Stimulated activated CD8-positive, alpha-beta memory T cell treated with anti-CD3 and anti-CD28 coated beads, Interleukin-2, amount 100 ng/mL, for 1 hour (primary cell): Measurements from ENCODE around the gene ABHD16B.

ENCODE experiments used
- DNase-seq, 2 donors: peaks; one replicate each; pipeline ENCODE4 v3.0.0-alpha.2; 2020; ENCODE audit warnings: low read depth in 2 of 2

The ABHD16B gene

GRCh38 chr20:63895202-63895951 lies 34.1 kb downstream of the ABHD16B start:
- no peak for DNase-seq

GRCh38 chr20:63895952-63896263 lies 34.6 kb downstream of the ABHD16B start:
- DNase-seq, result no peak

DNA sequence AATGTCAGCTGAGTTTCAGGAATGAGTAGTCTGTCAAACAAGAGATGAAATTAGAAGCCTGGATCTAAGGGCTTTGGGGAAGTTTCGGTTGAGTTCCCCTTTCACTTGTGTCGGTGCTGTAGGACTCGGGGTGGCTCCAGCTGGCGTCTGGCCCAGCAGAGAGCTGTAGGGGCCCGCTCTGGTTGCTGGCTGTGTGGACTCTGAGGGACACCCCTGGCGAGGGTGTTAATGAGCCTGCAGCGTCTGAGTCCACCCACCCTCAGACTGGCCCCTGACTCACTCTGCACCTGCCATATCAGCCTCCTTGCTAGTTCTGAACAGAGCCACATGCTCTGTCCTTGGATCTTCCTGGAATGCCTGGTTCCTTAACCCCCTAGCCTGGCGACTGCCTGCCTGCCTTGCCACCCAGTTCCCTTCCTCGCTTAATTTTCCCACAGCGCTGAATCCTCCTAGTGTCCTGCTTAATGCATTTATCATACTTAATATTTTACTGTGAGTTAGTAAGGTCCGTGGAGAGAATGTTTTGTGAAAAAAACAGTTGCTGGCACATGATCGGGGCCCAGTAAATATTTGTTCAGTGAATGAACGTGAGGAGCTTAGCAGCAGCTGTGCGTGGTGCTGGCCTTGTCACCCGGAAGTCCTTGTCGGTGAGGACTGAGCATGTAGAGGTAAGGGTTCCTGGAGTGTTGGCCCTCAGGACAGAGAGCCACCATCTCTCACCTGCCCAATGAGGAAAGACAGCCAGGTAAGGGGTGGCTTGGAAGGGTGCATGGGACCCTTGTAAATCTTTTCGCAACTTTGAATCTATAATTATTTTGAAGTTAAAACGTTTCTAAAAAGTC lies 35.2 kb downstream of the ABHD16B start:
- DNase-seq, result no peak

DNA sequence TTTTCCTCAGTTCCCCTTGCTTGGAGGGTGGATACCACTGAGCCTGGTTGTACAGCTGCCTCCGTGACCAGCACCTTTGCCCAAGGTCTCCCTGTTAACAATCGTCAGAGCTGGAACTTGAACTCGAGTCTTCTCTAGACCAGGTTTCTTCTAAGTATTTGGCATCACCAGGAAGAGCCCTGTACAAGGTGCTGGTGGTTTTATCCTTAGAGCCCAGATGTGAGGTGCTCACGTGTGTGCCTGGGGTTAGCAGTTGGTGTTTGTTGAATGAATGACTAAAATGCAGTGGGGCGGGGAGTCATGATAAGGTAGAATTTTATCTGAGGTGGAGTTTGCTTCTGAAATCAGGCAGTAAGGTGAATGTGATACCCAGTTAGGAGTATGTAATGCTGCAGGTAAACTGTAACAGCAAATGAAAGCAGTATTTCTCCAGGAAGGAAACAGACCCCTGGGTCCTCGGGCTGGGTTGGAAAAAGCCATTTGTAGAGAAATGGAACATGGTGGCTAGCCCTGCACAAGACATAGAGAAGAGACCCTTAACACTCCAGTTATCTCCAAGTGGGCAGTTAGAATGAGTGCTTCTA lies 36.8 kb downstream of the ABHD16B start:
- DNase-seq, result no peak

DNA sequence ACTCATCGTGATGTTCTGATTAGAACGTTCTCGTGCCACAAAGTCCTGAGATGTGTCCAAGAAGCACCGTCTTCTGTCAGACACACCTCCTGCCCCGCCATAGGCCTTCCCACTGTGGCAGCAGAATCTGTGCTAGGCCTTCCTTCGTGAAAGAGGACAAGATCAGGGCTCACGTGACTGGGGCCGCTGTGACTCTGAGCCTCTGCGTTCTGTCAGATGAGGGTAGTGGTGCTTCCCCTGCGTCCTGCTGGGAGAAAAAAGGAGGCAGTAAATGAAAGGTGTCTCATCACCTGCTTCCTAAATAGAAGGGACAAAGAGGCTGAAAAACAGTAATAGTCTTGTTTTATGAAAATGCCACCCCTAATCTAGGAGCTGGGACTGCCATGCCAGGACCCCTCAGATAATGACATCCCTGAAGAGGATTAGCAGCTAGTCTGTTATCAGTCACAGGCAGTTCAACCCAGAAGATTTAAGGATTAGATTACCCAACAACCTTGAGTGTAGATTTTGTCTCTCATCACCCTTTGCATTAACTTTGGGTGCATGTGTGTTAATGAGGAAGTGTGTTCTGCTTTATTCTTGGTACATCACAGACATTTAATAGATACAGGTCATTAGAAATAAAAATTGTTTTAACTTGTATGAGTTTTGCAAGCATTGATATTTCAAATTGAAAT lies 37.7 kb downstream of the ABHD16B start:
- DNase-seq, result no peak

- DNase-seq, result no peak
These were observed 39.1 kb downstream of the ABHD16B start for GRCh38 chr20:63900413-63900812.

- DNase-seq, result no peak
These were observed 42.7 kb downstream of the ABHD16B start for GRCh38 chr20:63903796-63904561.

- no peak for DNase-seq
These were observed 46.8 kb downstream of the ABHD16B start for GRCh38 chr20:63908008-63908682.

DNA sequence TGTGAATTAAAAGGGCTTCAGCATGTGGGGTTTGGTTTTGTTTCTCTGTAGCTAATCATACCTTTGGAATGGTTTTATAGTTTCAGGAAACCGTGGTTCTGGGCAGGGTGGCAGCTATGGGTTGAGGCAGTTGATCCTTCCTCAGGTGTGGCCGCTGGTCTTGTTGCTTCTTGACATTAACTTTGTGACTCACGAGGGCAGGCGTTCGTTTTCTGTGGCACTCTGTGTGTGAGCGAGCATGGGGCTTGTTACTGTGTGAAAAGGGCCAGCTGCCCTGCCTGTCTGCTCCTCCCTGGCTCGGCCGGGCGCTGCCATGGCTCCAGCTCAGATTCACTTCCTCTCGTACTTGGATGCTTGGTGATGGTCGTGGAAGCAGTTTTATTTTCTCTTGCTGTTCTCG lies 49.9 kb downstream of the ABHD16B start:
- DNase-seq, result no peak
